Keratinocyte (primary cell): ENCODE results near the gene CCDC85C. TPM values are rescaled to one million over a fixed set of nuclear protein-coding genes. Genes with fewer than 3 reads are reported as not detected.

Experiments
- DNase-seq: peaks from one replicate; pipeline ENCODE4 v3.0.0-alpha.2; 2011; ENCODE audit warnings: low read depth, missing footprints, low spot score
- FAIRE-seq: peaks from 2 replicates; lab custom pipeline; 2011; peaks lifted over from hg19 to GRCh38; lab: Jason Lieb, UNC
- H2AFZ ChIP-seq: 2 replicates; pipeline ENCODE4 v1.6.0; 2012; ENCODE audit warnings: low read length, control low read depth, inconsistent platforms; ENCODE audit not compliant: control insufficient read depth
- H3K27ac ChIP-seq: 2 replicates; pipeline ENCODE4 v1.5.1; 2011; ENCODE audit warnings: low read length; ENCODE audit not compliant: control insufficient read depth, insufficient read depth
- H3K27me3 ChIP-seq: 3 replicates; pipeline ENCODE4 v1.6.0; 2011; ENCODE audit warnings: low read length; ENCODE audit not compliant: control insufficient read depth, insufficient read depth; ENCODE audit errors: extremely low read depth
- H3K36me3 ChIP-seq, 2 experiments: 2 replicates in 1 of 2; 3 replicates in 1 of 2; pipeline ENCODE4 v1.5.1; 2011; ENCODE audit warnings: low read length in 2 of 2, mild to moderate bottlenecking in 1 of 2; ENCODE audit not compliant: control insufficient read depth in 2 of 2, insufficient read depth in 2 of 2; ENCODE audit errors: extremely low read depth in 1 of 2
- H3K4me1 ChIP-seq: 3 replicates; pipeline ENCODE4 v1.5.1; 2011; ENCODE audit warnings: low read length; ENCODE audit not compliant: control insufficient read depth, insufficient read depth; ENCODE audit errors: extremely low read depth
- H3K4me2 ChIP-seq: 3 replicates; pipeline ENCODE4 v1.6.0; 2011; ENCODE audit warnings: low read depth, low read length; ENCODE audit not compliant: control insufficient read depth, insufficient read depth; ENCODE audit errors: extremely low read depth
- H3K4me3 ChIP-seq, 3 experiments: fragments of 200-600 bp in 1 of 3; sonication (generic) in 1 of 3; 2 replicates in 2 of 3; 3 replicates in 1 of 3; pipeline ENCODE4 v1.5.1; 2011 to 2016; ENCODE audit warnings: low read length in 3 of 3, mild to moderate bottlenecking in 3 of 3, control low read depth in 2 of 3, inconsistent platforms in 1 of 3, low read depth in 1 of 3, mixed read lengths in 1 of 3, mixed run types in 1 of 3, moderate library complexity in 1 of 3; ENCODE audit not compliant: control insufficient read depth in 2 of 3, insufficient read depth in 2 of 3; ENCODE audit errors: extremely low read depth in 1 of 3
- H3K79me2 ChIP-seq: 2 replicates; pipeline ENCODE4 v1.6.0; 2012; ENCODE audit warnings: low read length; ENCODE audit not compliant: control insufficient read depth, insufficient read depth
- H3K9ac ChIP-seq: 3 replicates; pipeline ENCODE4 v1.6.0; 2011; ENCODE audit warnings: low read length; ENCODE audit not compliant: control insufficient read depth, insufficient read depth; ENCODE audit errors: extremely low read depth
- H3K9me1 ChIP-seq: 3 replicates; pipeline ENCODE4 v1.6.0; 2011; ENCODE audit warnings: low read length; ENCODE audit not compliant: control insufficient read depth, insufficient read depth; ENCODE audit errors: extremely low read depth
- H3K9me3 ChIP-seq: 2 replicates; pipeline ENCODE4 v1.5.1; 2012; ENCODE audit warnings: low read depth, low read length; ENCODE audit not compliant: control insufficient read depth
- H4K20me1 ChIP-seq: 3 replicates; pipeline ENCODE4 v1.6.0; 2011; ENCODE audit warnings: low read length; ENCODE audit not compliant: control insufficient read depth, insufficient read depth; ENCODE audit errors: extremely low read depth
- EZH2 ChIP-seq: IDR thresholded peaks from one replicate; pipeline ENCODE4 v1.6.1; 2012; ENCODE audit warnings: inconsistent platforms, mild to moderate bottlenecking, low read length, moderate library complexity
- dilution Hi-C: fragments of 300-500 bp; cut with MboI; formaldehyde crosslinking; loops from one replicate; pipeline ENCODE4 v1.7.0; 2020; ENCODE audit warnings: low sequenced_read_pairs; ENCODE audit not compliant: extremely low pct_ligation_motif_present
- polyA plus RNA-seq, 5 experiments: library from polyadenylated mRNA; depleted of rRNA in 3 of 5; stranded (reverse) in 3 of 5; stranded (forward) in 1 of 5; unstranded in 1 of 5; fragments of >200 nt; gene quantifications; 1 replicate in 1 of 5; 2 replicates in 3 of 5; 3 replicates in 1 of 5; pipeline versions ENCODE4 v1.2.1 to v1.2.3, GENCODE V29; 2011 to 2012; ENCODE audit warnings: missing spikeins in 2 of 5, low read depth in 1 of 5, low replicate concordance in 1 of 5
- TF ChIP-seq, protein P1 (sequence below), 3 experiments: IDR thresholded peaks in 1 of 3; conservative IDR thresholded peaks in 1 of 3; optimal IDR thresholded peaks in 1 of 3; 2 replicates in 2 of 3; 3 replicates in 1 of 3; pipeline versions ENCODE3 to v1.5.1; 2011; ENCODE audit warnings: low read length in 3 of 3, mild to moderate bottlenecking in 3 of 3, moderate library complexity in 2 of 3, control low read depth in 1 of 3, inconsistent platforms in 1 of 3; ENCODE audit not compliant: insufficient read depth in 2 of 3; ENCODE audit errors: extremely low read depth in 1 of 3

Gene CCDC85C
- polyA plus RNA-seq, 1 donor (not counting 4 experiments of a cell fraction or from before 2014, with no cell fraction given), result 13.2 TPM

- H3K27me3 ChIP-seq, result no peaks in the 10 kb centered on the region
- no peak overlapping the region for H3K4me3 ChIP-seq
- no peak overlapping the region for H3K4me2 ChIP-seq
- no peak overlapping the region for H3K27ac ChIP-seq
- H3K4me1 ChIP-seq, result no peaks in the 10 kb centered on the region
- H3K9me1 ChIP-seq, result no peaks in the 10 kb centered on the region
- dilution Hi-C loops, result no loop called here
- peaks cover 7% of the 10 kb centered on the region for H4K20me1 ChIP-seq
- H3K36me3 ChIP-seq, result no peaks in the 10 kb centered on the region
- H3K9ac ChIP-seq, result no peak overlapping the region
- TF ChIP-seq, protein P1, sequence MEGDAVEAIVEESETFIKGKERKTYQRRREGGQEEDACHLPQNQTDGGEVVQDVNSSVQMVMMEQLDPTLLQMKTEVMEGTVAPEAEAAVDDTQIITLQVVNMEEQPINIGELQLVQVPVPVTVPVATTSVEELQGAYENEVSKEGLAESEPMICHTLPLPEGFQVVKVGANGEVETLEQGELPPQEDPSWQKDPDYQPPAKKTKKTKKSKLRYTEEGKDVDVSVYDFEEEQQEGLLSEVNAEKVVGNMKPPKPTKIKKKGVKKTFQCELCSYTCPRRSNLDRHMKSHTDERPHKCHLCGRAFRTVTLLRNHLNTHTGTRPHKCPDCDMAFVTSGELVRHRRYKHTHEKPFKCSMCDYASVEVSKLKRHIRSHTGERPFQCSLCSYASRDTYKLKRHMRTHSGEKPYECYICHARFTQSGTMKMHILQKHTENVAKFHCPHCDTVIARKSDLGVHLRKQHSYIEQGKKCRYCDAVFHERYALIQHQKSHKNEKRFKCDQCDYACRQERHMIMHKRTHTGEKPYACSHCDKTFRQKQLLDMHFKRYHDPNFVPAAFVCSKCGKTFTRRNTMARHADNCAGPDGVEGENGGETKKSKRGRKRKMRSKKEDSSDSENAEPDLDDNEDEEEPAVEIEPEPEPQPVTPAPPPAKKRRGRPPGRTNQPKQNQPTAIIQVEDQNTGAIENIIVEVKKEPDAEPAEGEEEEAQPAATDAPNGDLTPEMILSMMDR (optimal IDR thresholded peaks at IDR 0.05 in 1 of 3, IDR thresholded peaks at IDR 0.05 in 1 of 3, conservative IDR thresholded peaks at IDR 0.05 in 1 of 3; ENCODE audit: extremely low read depth in 1 of 3, insufficient read depth in 2 of 3, low read length in 3 of 3), result no peak
- TF ChIP-seq EZH2, result no peak
- no peak overlapping the region for H2AFZ ChIP-seq
- no peak for DNase-seq
- no peaks in the 10 kb centered on the region for H3K9me3 ChIP-seq
- no peak for FAIRE-seq
- peaks cover 81% of the 10 kb centered on the region for H3K79me2 ChIP-seq
These were observed 49.1 kb downstream of the CCDC85C start for GRCh38 chr14:99554757-99555531.

GRCh38 chr14:99554184-99554583 is 49.8 kb downstream of the CCDC85C start:
- H4K20me1 ChIP-seq, result peaks cover 9% of the 10 kb centered on the region
- FAIRE-seq, result no peak
- H3K9me3 ChIP-seq, result no peaks in the 10 kb centered on the region
- no peak overlapping the region for H2AFZ ChIP-seq
- no peaks in the 10 kb centered on the region for H3K4me1 ChIP-seq
- no peak for DNase-seq
- H3K9ac ChIP-seq, result no peak overlapping the region
- H3K27me3 ChIP-seq, result no peaks in the 10 kb centered on the region
- H3K4me3 ChIP-seq, result no peak overlapping the region
- dilution Hi-C loops, result no loop called here
- H3K79me2 ChIP-seq, result peaks cover 81% of the 10 kb centered on the region
- TF ChIP-seq EZH2, result no peak
- TF ChIP-seq, protein P1 (optimal IDR thresholded peaks at IDR 0.05 in 1 of 3, IDR thresholded peaks at IDR 0.05 in 1 of 3, conservative IDR thresholded peaks at IDR 0.05 in 1 of 3; ENCODE audit: extremely low read depth in 1 of 3, insufficient read depth in 2 of 3, low read length in 3 of 3), result no peak
- no peak overlapping the region for H3K27ac ChIP-seq
- H3K36me3 ChIP-seq, result no peaks in the 10 kb centered on the region
- H3K9me1 ChIP-seq, result no peaks in the 10 kb centered on the region
- H3K4me2 ChIP-seq, result no peak overlapping the region
